Hematopoietic multipotent progenitor cell treated with erythropoietin and hydrocortisone succinate and interleukin-3 and kit ligand, for 6 days (in vitro differentiated cells): Measurements from ENCODE around the gene DHX36.
A peak's percentile ranks its signal among the peaks of the same experiment; 100 is the strongest.

ENCODE experiments used
- DNase-seq: peaks from one replicate; pipeline ENCODE4 v3.0.0-alpha.2; 2015

DHX36 gene

GRCh38 chr3:154323891-154324738 lies at the start of gene DHX36:
Gene DHX36, minus strand, starts transcription at chr3:154324487. Its CDS starts 71 bp downstream, at chr3:154324416.
- DNase-seq, result peak; percentile 96

GRCh38 chr3:154367221-154367620 lies 42.9 kb upstream of the DHX36 start:
- no peak for DNase-seq

GRCh38 chr3:154364849-154365248 lies 40.6 kb upstream of the DHX36 start:
- DNase-seq, result no peak

DNA sequence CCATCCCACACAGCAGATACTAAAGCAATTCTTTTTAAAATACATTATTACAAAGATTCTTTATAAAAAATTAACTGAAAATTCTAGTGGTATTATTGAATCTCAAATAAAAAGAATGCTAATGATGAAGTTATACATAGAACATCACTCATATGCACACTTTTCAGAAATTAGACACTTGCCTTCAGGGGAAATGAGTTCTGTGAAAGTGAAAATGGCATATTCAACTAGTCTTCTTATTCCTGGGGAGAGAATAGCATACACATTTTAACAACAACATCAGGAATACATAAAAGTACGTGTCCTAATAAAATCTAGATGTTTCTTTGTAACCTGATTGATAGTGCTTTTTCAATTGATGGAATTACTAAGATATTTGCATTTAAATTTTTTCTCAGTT lies 36.8 kb upstream of the DHX36 start:
- no peak for DNase-seq

DNA sequence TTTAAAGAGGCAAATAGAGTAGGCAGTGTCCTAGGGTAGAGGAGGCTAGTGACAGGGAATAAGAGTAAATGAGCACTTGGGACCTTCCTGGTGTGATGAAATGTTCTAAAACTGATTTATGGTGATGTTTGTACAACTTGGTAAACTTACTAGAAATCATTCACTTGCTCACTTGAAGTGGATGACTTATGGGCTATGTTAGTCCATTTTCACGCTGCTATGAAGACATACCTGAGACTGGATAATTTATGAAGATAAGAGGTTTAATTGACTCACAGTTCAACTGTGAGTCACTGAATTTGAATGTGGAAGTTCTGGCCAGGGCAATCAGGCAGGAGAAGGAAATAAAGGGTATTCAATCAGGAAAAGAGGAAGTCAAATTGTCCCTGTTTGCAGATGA lies 31.7 kb upstream of the DHX36 start:
- DNase-seq, result no peak

GRCh38 chr3:154349223-154349622 lies 24.9 kb upstream of the DHX36 start:
- no peak for DNase-seq

- DNase-seq, result no peak
Measured at GRCh38 chr3:154345422-154346122, 21.3 kb upstream of the DHX36 start.

DNA sequence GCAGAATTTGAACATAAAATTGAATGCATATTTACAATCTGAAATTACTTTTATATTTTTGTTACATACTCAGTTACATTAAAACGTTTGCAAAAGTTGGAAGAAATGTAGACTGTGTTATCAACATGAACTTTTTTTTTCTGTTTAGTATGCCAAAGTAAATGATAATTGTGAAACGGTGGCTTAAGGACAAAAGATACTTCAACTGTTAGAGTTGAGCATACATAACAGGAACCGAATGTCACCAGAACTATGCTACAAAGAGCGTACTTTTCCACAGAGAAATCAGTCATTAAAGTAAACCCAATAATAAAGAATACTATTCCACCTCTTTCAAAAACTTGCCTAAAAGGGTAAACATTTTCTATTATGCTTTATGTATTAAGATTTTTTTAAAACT lies 14.3 kb upstream of the DHX36 start:
- no peak for DNase-seq

DNA sequence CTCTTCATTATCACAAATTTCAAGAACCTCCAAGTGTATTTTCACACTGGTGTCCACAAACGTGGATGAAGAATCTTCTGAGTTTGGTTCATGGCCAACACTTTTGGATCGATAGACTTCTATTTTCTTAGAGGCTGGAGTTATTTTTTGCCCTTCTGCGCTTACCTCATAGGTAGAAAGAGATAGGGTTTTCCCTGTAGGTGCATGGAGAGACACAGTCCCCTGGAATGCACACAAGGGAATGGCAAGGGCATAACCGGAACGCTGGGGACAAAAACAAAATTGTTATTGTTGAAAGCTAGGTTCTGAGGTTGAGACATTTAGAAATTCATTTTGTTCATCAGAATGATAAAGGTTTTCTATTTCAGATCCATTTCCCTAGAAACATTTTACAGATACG lies 13.7 kb upstream of the DHX36 start:
- no peak for DNase-seq

DNA sequence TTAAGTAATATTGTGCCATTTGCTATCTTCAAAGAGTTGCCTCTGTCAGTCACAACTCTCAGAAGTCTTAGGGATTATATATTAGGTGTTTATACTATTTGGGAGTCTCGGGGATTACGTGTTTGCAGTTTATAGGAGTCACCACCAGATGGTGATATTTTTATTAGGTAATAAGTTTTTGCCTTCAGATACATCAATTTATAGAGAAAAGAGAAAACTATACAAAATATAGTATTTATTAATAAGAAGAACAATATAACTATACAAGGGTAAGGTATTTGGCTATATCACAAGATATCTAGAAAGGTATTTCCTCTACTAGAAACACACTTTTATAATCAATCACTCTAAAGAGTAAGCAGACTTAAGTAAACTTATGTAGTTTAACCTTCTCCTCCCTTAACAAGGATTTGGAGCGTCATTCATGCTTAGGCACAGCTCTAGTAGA lies 10.7 kb upstream of the DHX36 start:
- peak; percentile 74 for DNase-seq

- DNase-seq, result no peak
Measured at GRCh38 chr3:154327871-154328270, 3.6 kb upstream of the DHX36 start.

GRCh38 chr3:154324919-154325318 lies 632 bp upstream of the DHX36 start:
- peak; percentile 38 for DNase-seq

GRCh38 chr3:154316974-154317767 lies 7.1 kb downstream of the DHX36 start:
- DNase-seq, result no peak

- DNase-seq, result no peak
Measured at GRCh38 chr3:154314152-154314551, 10.1 kb downstream of the DHX36 start.

- DNase-seq, result no peak
Measured at GRCh38 chr3:154310840-154311239, 13.4 kb downstream of the DHX36 start.

DNA sequence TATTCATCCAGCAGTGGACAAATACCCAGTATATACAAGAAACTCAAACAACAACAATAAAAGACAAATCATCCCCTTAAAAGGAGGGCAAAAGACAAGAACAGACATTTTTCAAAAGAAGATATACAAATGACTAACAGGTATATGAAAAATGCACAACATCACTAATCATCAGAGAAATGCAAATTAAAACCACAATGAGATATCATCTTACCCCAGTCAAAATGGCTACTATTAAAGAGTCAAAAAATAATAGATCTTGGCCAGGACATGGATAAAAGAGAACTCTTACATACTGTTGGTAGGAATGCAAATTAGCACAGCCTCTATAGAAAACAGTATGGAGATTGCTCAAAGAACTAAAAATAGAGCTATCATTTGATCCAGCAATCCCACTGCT lies 16.9 kb downstream of the DHX36 start:
- DNase-seq, result no peak

DNA sequence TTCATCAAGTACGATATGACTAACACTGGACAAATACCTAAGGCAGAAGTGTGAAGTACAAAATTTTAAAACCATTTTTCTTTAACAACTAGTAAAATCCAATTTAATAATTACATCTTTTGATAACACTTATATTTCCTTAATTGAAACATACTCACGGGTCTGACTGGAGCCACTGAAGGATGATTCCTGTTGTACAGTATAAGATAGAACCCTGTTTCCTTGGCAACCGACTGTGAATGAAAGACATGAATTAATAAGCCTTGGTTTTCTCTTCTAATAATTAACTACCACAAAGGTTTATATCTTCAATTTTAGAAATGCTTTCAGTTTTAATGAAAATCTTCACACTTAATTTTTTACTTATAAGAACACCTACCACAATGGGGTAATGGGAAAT lies 19.4 kb downstream of the DHX36 start:
- no peak for DNase-seq

- DNase-seq, result no peak
Measured at GRCh38 chr3:154304116-154304786, 20.0 kb downstream of the DHX36 start.

DNA sequence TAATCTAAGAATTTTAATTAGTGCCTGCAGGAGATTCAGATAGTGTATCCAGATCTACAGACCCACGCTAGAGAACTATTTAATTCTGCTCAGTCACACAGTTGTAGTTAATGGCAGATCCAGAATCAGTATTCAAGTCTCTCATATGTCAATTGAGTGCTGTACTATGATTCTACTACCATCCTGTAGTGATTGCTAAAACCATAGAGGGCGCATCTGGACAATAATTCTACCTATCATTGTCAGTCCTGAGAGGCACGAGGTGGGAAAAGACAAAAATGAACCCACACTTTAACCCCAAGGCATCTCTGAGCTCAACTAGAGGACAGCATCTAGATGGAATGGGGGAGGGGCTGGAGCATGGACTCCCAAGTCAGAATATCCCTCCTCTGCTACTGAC lies 22.7 kb downstream of the DHX36 start:
- DNase-seq, result no peak

GRCh38 chr3:154294016-154294415 lies 30.3 kb downstream of the DHX36 start:
- no peak for DNase-seq

GRCh38 chr3:154290187-154290586 lies 34.1 kb downstream of the DHX36 start:
- no peak for DNase-seq

DNA sequence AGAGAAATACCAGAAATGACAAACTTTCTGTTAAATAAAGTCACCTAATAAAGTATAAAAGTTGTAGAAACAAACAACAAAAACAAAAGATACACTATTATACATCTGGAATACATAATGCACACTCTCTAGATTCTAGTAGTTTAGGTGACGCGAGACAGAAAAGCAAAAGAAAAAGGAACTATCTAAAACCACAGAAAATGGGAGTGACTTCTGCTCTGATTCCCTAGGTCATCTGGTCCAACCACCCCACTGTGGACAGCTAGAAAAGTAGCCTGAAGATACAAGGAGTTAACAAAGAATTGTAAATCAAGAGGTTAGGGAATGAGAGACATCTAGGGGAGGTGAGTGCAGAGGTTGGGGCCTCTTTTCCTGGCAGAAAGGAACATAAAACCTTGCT lies 39.1 kb downstream of the DHX36 start:
- peak; percentile 41 for DNase-seq

DNA sequence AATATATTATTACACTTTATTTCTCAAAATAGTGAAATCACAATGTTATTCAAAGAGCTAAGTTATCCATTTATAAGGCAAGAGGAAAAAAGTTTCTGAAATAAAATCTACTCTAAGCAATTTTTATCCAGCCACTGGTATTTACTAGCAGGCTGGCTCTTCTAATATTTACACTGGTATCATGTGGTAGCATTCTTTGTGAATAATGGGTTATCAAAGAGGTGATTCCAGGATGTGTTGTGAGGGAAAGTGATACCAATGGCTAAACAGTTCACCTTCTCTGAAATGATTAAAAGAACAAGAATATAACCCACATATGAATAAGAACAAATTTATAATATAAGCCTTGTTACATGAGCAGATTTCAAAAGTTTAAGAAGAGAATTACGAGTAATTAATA lies 44.1 kb downstream of the DHX36 start:
- DNase-seq, result no peak
